Pancreas (tissue), 10 donors: Measurements from ENCODE around the gene CBX5. TPM values are rescaled to one million over a fixed set of nuclear protein-coding genes. Genes with fewer than 3 reads are reported as not detected.

ENCODE experiments used
- ATAC-seq, 4 donors: fragments of 200-7000 bp; cut with Tn5 transposase; one replicate each; pipeline versions ENCODE4 v1.8.0 to v1.9.1; 2020; ENCODE audit warnings: mild to moderate bottlenecking in 4 of 4, moderate library complexity in 4 of 4
- DNase-seq, 6 donors: peaks; one replicate each; pipeline ENCODE4 v3.0.0-alpha.2; 2020
- FAIRE-seq: peaks from 2 replicates; lab custom pipeline; 2012; peaks lifted over from hg19 to GRCh38; lab: Jason Lieb, UNC
- H3K27ac ChIP-seq, 4 donors: fragments of 200-600 bp; sonication (generic); 1 replicate in 3 of 4; 2 replicates in 1 of 4; pipeline versions ENCODE4 v1.5.0 to v1.8.0; 2020
- H3K27me3 ChIP-seq, 4 donors: fragments of 200-600 bp; one replicate each; pipeline ENCODE4 v1.8.0; 2021
- H3K36me3 ChIP-seq, 3 donors: fragments of 200-600 bp; sonication (generic) in 1 of 3; one replicate each; pipeline versions ENCODE4 v1.5.0 to v1.8.0; 2020 to 2021
- H3K4me1 ChIP-seq, 3 donors: fragments of 200-600 bp; one replicate each; pipeline ENCODE4 v1.8.0; 2021
- H3K4me3 ChIP-seq, 4 donors: fragments of 200-600 bp; sonication (generic) in 2 of 4; one replicate each; pipeline versions ENCODE4 v1.5.0 to v1.8.0; 2020 to 2021
- H3K9me3 ChIP-seq, 4 donors: fragments of 200-600 bp; one replicate each; pipeline ENCODE4 v1.8.0; 2021
- CTCF ChIP-seq, 4 donors: fragments of 200-600 bp; sonication (generic) in 3 of 4; IDR thresholded peaks; one replicate each; pipeline versions ENCODE4 v1.5.0 to v1.8.0; 2021; ENCODE audit warnings: antibody characterized with exemption in 4 of 4
- WGBS, 2 donors: extraction: QIAGEN DNeasy Blood & Tissue Kit; methylation state at CpG; one replicate each; pipeline ENCODE4 v1.1.7; 2013; 5-methylcytosine and 5-hydroxymethylcytosine counted together
- intact Hi-C, 3 donors: fragments of 100-400 bp; cut with DNase I; formaldehyde crosslinking; loops; one replicate each; pipeline versions ENCODE4 v1.11.1 to v1.14.2; 2022
- polyA plus RNA-seq, 2 donors: library from polyadenylated mRNA; stranded (reverse); fragments of 200-250 nt; gene quantifications; one replicate each; pipeline ENCODE4 v1.2.3, GENCODE V29; 2013
- total RNA-seq, 6 donors: library from RNA; stranded (reverse); fragmentation: NEBNext Ultra II Directional in 4 of 6; extraction: Animal tissue kit (Norgen Biotek cat#: 25700) in 4 of 6; gene quantifications; one replicate each; pipeline versions ENCODE4 v1.2.1 to v1.2.4, GENCODE V29; 2021 to 2023
- donor health status: healthy with polysubstance abuse.
- donor health status: DM: no; HTN: no; CAD: no; lungs with moderate emphysema.
- donor health status: DM: no; HTN: no; CAD: no.
- donor health status: control.
- donor health status: control.
- donor health status: Bipolar disorder and iron deficiency.
- donor health status: DM: yes; HTN: yes; CAD: no.
- donor health status: DM: no; HTN: no; CAD: no.
- donor health status: DM: no; HTN: no; CAD: no.
- donor health status: DM: yes; HTN: yes; CAD: no.

CBX5 gene
- total and polyA plus RNA-seq, 8 donors, result 5.9 to 41.4 (median 24.6) TPM

DNA sequence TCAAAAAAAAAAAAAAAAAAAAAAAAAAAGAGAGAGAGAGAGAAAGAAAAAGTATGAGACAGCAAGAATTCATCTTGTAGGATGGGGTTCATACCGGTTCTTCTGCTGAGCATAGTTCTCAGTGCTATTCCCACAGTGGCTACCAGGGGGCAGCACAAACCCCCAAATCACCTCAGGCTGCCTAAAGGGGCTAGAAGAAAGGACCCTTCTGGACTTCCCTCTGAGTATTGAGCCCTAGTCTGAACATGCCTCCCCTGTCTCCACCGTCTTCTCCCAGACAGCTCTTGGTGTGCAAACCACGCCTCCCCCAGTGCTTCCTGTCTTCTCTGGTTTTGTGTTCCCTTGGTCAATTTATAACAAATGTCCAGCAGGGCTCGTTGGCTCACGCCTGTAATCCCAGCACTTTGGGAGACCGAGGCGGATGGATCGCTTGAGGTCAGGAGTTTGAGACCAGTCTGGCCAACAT, 59.8 kb downstream of the CBX5 start:
- H3K27me3 ChIP-seq, result peaks cover 0 to 17% (median 3%) of the 10 kb centered on the region in 4 donors
- no peaks in the 10 kb centered on the region for H3K9me3 ChIP-seq
- ATAC-seq (peak; percentile 53 to 82 (median 78)), FAIRE-seq (no peak), DNase-seq (peak in 5 of 6 donors; percentile 32 to 78 (median 49))
- peak; percentile 53 to 71 (median 66) for TF ChIP-seq CTCF (IDR thresholded peaks at IDR 0.05)
- H3K27ac ChIP-seq, result no peak overlapping the region
- H3K36me3 ChIP-seq, result no peaks in the 10 kb centered on the region
- intact Hi-C loops, result no loop called here
- H3K4me3 ChIP-seq, result no peak overlapping the region
- peaks cover 0 to 9% (median 0%) of the 10 kb centered on the region in 3 donors for H3K4me1 ChIP-seq
- WGBS, 2 donors, result 9 to 13% methylated on average over 8 of the region's 8 CpGs

GRCh38 chr12:54217774-54218241, 62.1 kb downstream of the CBX5 start:
- no peak for TF ChIP-seq CTCF (IDR thresholded peaks at IDR 0.05)
- peaks cover 0 to 33% (median 3%) of the 10 kb centered on the region in 4 donors for H3K27me3 ChIP-seq

DNA sequence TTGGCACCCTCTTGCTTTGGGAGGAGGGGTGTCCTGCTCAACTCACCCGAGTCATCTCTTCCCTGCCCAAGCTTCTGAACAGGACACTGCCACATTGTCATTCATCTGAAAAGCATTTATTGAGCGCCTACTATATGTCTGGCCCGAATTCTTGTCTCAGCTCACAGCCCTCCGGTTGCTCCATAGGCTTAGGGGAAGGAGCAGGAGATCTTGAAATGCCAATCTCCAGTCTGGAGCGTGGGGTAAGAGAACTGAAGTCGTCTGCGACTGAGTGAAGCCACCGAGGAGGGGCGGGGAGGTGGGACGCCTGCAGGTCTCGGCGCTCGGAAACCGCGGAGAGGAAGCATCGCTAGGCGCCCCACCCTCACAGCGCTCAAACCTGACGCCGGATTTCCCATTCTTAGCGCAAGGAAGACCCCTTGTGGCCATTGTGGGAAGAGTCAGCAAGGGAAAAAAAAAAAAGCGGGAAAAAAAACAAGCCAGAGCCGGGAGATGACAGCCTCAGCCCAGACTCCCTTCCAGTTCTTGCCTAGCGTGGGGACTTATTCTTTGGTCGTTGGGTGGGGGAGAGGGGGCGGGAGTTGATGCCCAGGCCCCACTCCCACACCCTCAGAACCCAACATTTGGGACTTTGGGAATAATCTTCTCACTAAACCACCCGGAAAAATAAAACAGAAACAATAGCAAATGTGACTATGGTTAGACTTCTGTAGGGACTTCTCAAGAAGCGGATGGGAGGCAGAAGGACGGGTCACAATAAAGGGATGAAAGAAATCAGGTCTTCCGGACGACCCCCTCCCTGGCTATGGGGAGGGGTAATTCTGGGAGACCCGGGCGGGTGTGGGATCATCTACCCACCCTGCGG, 62.9 kb downstream of the CBX5 start:
- intact Hi-C loops, result loop anchor here in 2 of 3 donors (5.0 kb wide), 1 partner anchor 145 kb away; the partner anchor contains the start of gene GPR84 (in 2 of the 2)
- Histone ChIP-seq H3K9me3 (no peaks in the 10 kb centered on the region), H3K27ac (no peak overlapping the region), H3K36me3 (no peaks in the 10 kb centered on the region), H3K27me3 (peaks cover 0 to 36% (median 3%) of the 10 kb centered on the region in 4 donors), H3K4me1 (peaks cover 0 to 9% (median 0%) of the 10 kb centered on the region in 3 donors), H3K4me3 (peak overlapping the region in 1 of 4 donors; percentile 34)
- FAIRE-seq (no peak), DNase-seq (peak in 5 of 6 donors; percentile 49 to 71 (median 59)), ATAC-seq (peak; percentile 49 to 76 (median 72))
- 2% methylated on average over 34 of the region's 34 CpGs for WGBS, 2 donors
- peak; percentile 51 to 73 (median 61) for TF ChIP-seq CTCF (IDR thresholded peaks at IDR 0.05)

More at GRCh38 chr12:54217774-54218241, 62.1 kb downstream of the CBX5 start:
- DNase-seq, result peak in 2 of 6 donors; percentile 60 to 73
- 6 to 9% methylated on average over 39 of the region's 39 CpGs for WGBS, 2 donors
- intact Hi-C loops, result loop anchor here in 2 of 3 donors (5.0 kb wide), 1 partner anchor 144 kb away; the partner anchor contains the start of gene GPR84 (in 2 of the 2)
- Histone ChIP-seq H3K4me1 (peaks cover 0 to 9% (median 0%) of the 10 kb centered on the region in 3 donors), H3K27ac (no peak overlapping the region), H3K4me3 (no peak overlapping the region), H3K36me3 (no peaks in the 10 kb centered on the region), H3K9me3 (no peaks in the 10 kb centered on the region)
- ATAC-seq, result no peak
- FAIRE-seq, result no peak

DNA sequence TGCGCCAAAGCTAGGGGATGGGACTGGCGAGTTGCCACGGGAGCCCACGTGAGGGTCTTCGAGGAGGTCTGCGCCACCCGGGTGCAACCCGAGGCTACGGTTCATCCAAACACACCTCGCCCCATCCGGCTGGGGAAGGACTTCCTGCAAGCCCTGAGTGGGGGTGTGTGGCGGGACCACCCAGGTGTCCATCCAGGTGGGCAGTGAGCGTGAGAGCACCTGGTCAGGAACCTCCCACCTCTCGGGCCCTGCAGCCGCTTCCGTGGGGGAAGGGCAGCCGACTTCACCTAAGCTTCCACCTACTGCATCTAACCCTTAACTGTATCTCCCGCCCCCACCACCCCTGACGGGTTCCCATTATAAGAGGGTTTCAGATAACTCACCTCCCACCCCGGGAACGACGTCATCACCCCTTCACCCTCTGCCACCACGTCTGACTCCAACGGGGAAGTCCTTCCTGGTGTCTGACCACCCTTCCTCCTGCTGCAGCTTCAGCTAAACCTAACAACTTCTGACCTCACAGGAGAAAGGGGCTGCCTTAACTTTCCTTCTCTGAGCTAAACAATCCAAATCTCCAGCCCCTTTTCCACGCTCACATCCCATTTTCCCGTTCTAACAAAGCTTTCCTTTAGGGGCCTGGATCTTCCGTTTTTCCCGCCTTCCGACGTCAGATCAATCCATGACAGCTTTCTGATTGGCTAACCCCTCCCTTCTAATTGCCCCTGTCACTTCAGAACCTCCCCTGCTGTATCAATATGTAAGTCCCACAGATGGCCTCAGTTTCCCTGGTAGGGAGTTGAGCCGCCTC, 63.7 kb downstream of the CBX5 start:
- Histone ChIP-seq H3K9me3 (no peaks in the 10 kb centered on the region), H3K27me3 (peaks cover 0 to 36% (median 3%) of the 10 kb centered on the region in 4 donors), H3K4me3 (peak overlapping the region in 1 of 4 donors; percentile 34), H3K4me1 (peaks cover 0 to 9% (median 0%) of the 10 kb centered on the region in 3 donors), H3K27ac (no peak overlapping the region), H3K36me3 (no peaks in the 10 kb centered on the region)
- no peak for TF ChIP-seq CTCF (IDR thresholded peaks at IDR 0.05)
- ATAC-seq, result no peak
- FAIRE-seq, result no peak
- intact Hi-C loops, result loop anchor here in 2 of 3 donors (5.0 kb wide), 1 partner anchor 146 kb away; the partner anchor contains the start of gene GPR84 (in 2 of the 2)
- peak in 3 of 6 donors; percentile 41 to 78 (median 61) for DNase-seq
- 11 to 12% methylated on average over 28 to 31 of the region's 31 CpGs for WGBS, 2 donors
